Fibroblast of pulmonary artery (primary cell): ENCODE measurements around the gene TMEM126A.

Experiments
- DNase-seq: peaks from one replicate; pipeline ENCODE4 v3.0.0-alpha.2; 2010; ENCODE audit warnings: low read depth
- H3K4me3 ChIP-seq: replicated peaks from 2 replicates; pipeline ENCODE4 v1.5.1; 2011; ENCODE audit warnings: low read depth, mild to moderate bottlenecking, control low read depth, low read length, moderate library complexity
- CTCF ChIP-seq: IDR thresholded peaks from 2 replicates; pipeline ENCODE4 v1.5.1; 2011; ENCODE audit warnings: mild to moderate bottlenecking, control low read depth, low read length, inconsistent platforms; ENCODE audit errors: missing control alignments

The TMEM126A gene

GRCh38 chr11:85620256-85620655 lies 27.5 kb upstream of the TMEM126A start:
- no peak overlapping the region for H3K4me3 ChIP-seq
- no peak for TF ChIP-seq CTCF
- no peak for DNase-seq

- peak overlapping the region; percentile 95 for H3K4me3 ChIP-seq
- DNase-seq = no peak
- no peak for TF ChIP-seq CTCF
Observed at GRCh38 chr11:85626496-85626895, 21.3 kb upstream of the TMEM126A start.

DNA sequence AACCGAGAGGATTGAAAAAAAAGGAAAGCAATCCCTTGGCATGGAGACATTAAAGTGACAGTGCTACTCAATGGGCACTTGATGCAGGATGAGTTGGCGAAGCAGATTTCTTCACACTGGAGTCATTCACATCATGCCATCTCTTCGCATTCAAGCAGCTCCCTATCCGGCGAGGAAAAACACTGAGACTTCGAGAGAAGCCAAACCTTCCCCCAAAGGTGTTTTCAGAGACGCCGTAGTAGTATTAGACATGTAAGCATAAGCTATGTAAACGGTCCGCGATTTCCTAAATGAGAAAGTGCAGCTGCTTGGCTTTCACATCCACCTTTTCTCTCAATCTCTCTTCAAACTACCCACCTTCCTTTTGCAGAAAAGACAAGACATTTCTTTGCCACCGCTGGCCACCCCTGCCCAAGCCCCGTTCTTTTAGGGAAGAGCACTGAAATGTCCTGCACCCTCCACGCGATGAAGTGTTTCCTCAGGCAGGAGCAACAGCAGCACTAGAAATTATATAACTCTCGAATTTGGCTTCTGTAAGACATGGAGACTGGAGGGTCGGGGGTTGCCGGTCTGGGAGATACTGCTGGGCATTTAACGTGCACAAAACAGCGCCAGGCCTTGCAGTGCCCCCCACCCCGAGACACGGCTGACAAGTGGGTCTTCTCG lies 20.3 kb upstream of the TMEM126A start, which contains the start of gene DLG2:
Gene DLG2, minus strand, starts transcription at position 13 of the 666 bp plus-strand sequence.
- H3K4me3 ChIP-seq = peak within 1 kb of the TSS; percentile 95
- DNase-seq = peak; percentile 39
- TF ChIP-seq CTCF = no peak

- peak within 1 kb of the TSS; percentile 95 for H3K4me3 ChIP-seq
- DNase-seq = peak; percentile 96
- TF ChIP-seq CTCF = no peak
Observed at GRCh38 chr11:85627998-85628770, 19.6 kb upstream of the TMEM126A start, which contains the start of gene TMEM126B. TSS of gene TMEM126B (plus strand) at chr11:85628593. CDS start at chr11:85628608, 15 bp downstream.

DNA sequence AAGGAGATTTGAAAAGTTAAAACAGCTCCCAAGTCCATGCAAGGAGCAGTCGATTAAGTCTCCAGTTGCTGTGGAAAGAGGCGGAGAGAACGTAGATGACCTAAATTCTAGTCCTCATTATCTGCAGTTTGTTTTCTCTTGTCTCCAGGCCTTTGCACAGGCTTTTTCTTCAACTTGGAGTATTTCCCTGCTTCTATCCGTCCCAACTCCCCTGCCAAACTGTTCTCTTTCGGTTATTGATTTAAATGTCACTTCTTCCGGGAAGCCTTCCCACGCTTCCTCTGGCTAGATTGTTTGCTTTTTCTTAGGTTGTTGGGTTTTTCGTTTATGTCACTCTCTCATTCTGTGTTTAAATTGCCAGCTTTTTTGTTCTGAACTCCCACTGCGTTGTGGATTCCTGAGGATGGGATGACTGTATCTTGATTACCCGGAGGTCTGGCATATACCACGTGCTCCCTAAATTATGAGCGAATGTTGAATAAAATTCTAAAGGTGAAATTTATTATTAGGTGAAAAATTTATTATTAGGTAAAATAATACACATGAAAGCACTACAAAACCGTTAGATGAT lies 18.9 kb upstream of the TMEM126A start:
- DNase-seq = no peak
- peak overlapping the region; percentile 95 for H3K4me3 ChIP-seq
- TF ChIP-seq CTCF = no peak

DNA sequence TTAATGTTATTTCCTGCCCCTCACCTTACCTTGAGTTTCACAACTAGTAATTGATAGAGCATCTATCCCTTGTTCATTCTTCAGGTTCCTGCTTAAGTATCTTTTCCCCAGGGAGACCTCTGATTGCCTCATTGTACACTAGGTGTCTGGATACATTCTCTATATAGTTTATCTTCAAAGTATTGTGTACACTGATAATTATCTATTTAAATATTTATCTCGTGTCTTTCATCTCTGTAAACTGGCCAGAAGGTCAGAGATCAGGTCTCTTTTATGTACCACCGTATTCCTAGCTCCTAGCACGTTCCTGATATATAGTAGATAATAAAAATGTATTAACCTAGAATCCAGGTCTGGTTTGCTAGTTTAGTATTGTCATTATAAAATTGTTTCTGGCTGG lies 13.0 kb upstream of the TMEM126A start:
- H3K4me3 ChIP-seq = no peak overlapping the region
- no peak for TF ChIP-seq CTCF
- no peak for DNase-seq
